Heart left ventricle (tissue), 13 donors: ENCODE data around the gene CTNND2.

Source experiments
- CTCF ChIP-seq, 12 donors: fragments of 200-600 bp; sonication (generic) in 4 of 12; IDR thresholded peaks; one replicate each; pipeline versions ENCODE4 v1.5.0 to v1.8.0; 2018 to 2022; ENCODE audit warnings: antibody characterized with exemption in 12 of 12, mild to moderate bottlenecking in 5 of 12
- POLR2A ChIP-seq, 2 donors: fragments of 450-650 bp; IDR thresholded peaks; one replicate each; pipeline ENCODE4 v1.6.1; 2017; ENCODE audit warnings: antibody characterized with exemption in 2 of 2, mild to moderate bottlenecking in 2 of 2, moderate library complexity in 2 of 2
- donor health status: ischemic (EF 13 %, LVEDD 7.1; RV severe dilation, severe dysfunction).
- donor health status: DM: no; HTN: yes; CAD: no.
- donor health status: DM: no; HTN: no; CAD: no.
- donor health status: ischemic (EF 25% LVEDD 6.9; RV normal size, moderate dysfunction).
- donor health status: ischemic (EF 25% LVEDD 5.7; RV mildly dilated, moderate dysfunction).
- donor health status: ischemic (EF 35%, LVEDD 5.7; RV mildly dilated, moderate dysfunction).
- donor health status: nonischemic (EF 11% LVEDD 7.7; RV severe dilation, severe dysfunction).
- donor health status: DM: yes; HTN: yes; CAD: no.
- donor health status: PGD.
- donor health status: ischemic (EF 29% LVEDD 5.4; RV normal size, mild dysfunction).
- donor health status: nonischemic (EF 23%, LVEDD 6.1; RV moderate dilation, normal function).

- TF ChIP-seq CTCF (IDR thresholded peaks at IDR 0.05) (no peak), POLR2A (IDR thresholded peaks at IDR 0.05) (no peak)
Observed at GRCh38 chr5:11322133-11322532, 582.1 kb downstream of the CTNND2 start.
